GM21360 (cell line): ENCODE measurements around the gene SNW1.
A peak's percentile ranks its signal among the peaks of the same experiment; 100 is the strongest.
"Not testable (repeated sequence)": the region's sequence is repeated elsewhere in the genome, so short reads cannot be mapped to it uniquely, and the experiment has no call there.

ENCODE experiments used
- ATAC-seq: cut with Tn5 transposase; IDR thresholded peaks from one replicate; pipeline ENCODE4 v1.9.1; 2021; ENCODE audit warnings: mild to moderate bottlenecking, moderate library complexity; ENCODE audit not compliant: unreplicated experiment

SNW1 gene

GRCh38 chr14:77760381-77761204 lies at the start of gene SNW1:
Gene SNW1, minus strand, starts transcription at chr14:77761156. Its CDS starts 29 bp downstream, at chr14:77761127.
- ATAC-seq, result peak; percentile 95

GRCh38 chr14:77809011-77809410 lies 48.1 kb upstream of the SNW1 start:
- ATAC-seq, result no peak

- ATAC-seq, result no peak
These were observed 47.3 kb upstream of the SNW1 start for GRCh38 chr14:77808250-77808649.

GRCh38 chr14:77805706-77806105 lies 44.8 kb upstream of the SNW1 start:
- no peak for ATAC-seq

GRCh38 chr14:77804592-77804991 lies 43.6 kb upstream of the SNW1 start:
- no peak for ATAC-seq

GRCh38 chr14:77800814-77801213 lies 39.9 kb upstream of the SNW1 start:
- ATAC-seq, result no peak

GRCh38 chr14:77799863-77800730 lies 39.1 kb upstream of the SNW1 start, which contains the start of gene ADCK1:
Gene ADCK1, plus strand, starts transcription at chr14:77800109. Its CDS starts 18,870 bp downstream, at chr14:77818979.
- peak; percentile 92 for ATAC-seq

GRCh38 chr14:77799456-77799855 lies 38.5 kb upstream of the SNW1 start:
- ATAC-seq, result peak; percentile 2

GRCh38 chr14:77794357-77794756 lies 33.4 kb upstream of the SNW1 start:
- no peak for ATAC-seq

GRCh38 chr14:77793255-77793654 lies 32.3 kb upstream of the SNW1 start:
- ATAC-seq, result not testable (repeated sequence)

GRCh38 chr14:77791225-77791600 lies 30.3 kb upstream of the SNW1 start:
- no peak for ATAC-seq

- ATAC-seq, result no peak
These were observed 29.7 kb upstream of the SNW1 start for GRCh38 chr14:77790566-77791224.

GRCh38 chr14:77786148-77786547 lies 25.2 kb upstream of the SNW1 start:
- no peak for ATAC-seq

- peak; percentile 55 for ATAC-seq
These were observed 21.2 kb upstream of the SNW1 start for GRCh38 chr14:77782202-77782601.

- not testable (repeated sequence) for ATAC-seq
These were observed 13.0 kb upstream of the SNW1 start for GRCh38 chr14:77773966-77774365.

GRCh38 chr14:77768442-77769069 lies 7.6 kb upstream of the SNW1 start:
- not testable (repeated sequence) for ATAC-seq

GRCh38 chr14:77763978-77764377 lies 3.0 kb upstream of the SNW1 start:
- ATAC-seq, result no peak

GRCh38 chr14:77763316-77763715 lies 2.4 kb upstream of the SNW1 start:
- ATAC-seq, result no peak

GRCh38 chr14:77761205-77761931 lies 412 bp upstream of the SNW1 start:
- ATAC-seq, result peak; percentile 20
